ENCODE results near the gene ANXA2.
"Not testable (repeated sequence)": the region's sequence is repeated elsewhere in the genome, so short reads cannot be mapped to it uniquely, and the experiment has no call there.

ANXA2 gene

GRCh38 chr15:60418096-60418495 is 20.3 kb upstream of the ANXA2 start:
- TF ChIP-seq CTCF (IDR thresholded peaks at IDR 0.05; ENCODE audit: low read depth, low read length): no peak
- no peak for DNase-seq (ENCODE audit: extremely low read depth, low read depth)

GRCh38 chr15:60417112-60417511 is 19.3 kb upstream of the ANXA2 start:
- DNase-seq (ENCODE audit: extremely low read depth, low read depth): no peak
- no peak for TF ChIP-seq CTCF (IDR thresholded peaks at IDR 0.05; ENCODE audit: low read depth, low read length)

DNA sequence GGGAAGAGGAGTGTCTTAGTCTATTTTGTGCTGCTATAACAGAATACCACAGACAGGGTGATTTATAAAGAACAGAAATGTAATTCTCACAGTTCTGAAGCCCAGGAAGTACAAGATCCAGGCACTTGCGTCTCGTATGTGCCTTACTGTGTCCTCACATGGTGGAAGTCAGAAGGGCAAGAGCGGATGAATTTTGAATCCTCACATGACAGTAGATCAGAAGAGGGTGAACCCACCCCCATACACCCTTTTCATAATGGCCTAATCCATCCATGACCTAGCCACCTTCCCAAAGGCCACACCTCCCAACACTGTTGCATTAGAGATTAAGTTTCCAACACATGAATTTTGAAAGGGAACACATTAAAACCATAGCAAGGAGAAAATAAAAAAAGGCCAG is 18.7 kb upstream of the ANXA2 start:
- DNase-seq (ENCODE audit: extremely low read depth, low read depth): no peak
- no peak for TF ChIP-seq CTCF (IDR thresholded peaks at IDR 0.05; ENCODE audit: low read depth, low read length)

DNA sequence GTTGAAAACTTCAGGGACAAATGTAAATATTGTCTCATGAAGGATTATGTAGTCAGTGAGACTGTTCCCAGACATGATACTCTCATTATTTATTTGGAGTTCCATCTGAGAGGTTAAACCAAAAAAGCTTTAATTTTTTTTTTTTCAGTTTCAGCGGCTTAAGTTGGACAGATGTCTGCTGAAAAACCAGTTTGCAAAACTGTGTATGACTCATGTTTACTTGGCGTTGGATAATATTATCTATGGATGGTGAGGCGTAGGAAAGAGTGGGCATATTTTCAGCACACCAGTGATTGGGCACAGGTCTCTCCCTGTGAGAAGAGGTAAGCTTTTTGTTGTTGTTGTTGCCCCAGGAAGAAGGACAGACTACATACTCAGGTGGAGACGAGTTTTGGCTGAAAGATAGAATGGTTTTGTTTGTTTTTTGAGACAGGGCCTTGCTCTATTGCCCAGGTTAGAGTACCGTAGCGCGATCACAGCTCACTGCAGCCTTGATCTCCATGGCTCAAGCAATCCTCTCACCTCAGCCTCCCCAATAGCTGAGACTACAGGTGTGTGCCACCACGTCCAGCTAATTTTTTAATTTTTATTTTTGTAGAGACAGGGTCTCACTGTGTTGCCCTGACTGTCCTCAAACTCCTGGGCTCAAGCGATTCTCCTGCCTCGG is 16.4 kb upstream of the ANXA2 start:
- no peak for DNase-seq (ENCODE audit: extremely low read depth, low read depth)

GRCh38 chr15:60413231-60413824 is 15.5 kb upstream of the ANXA2 start:
- no peak for DNase-seq (ENCODE audit: extremely low read depth, low read depth)
- TF ChIP-seq CTCF (IDR thresholded peaks at IDR 0.05; ENCODE audit: low read depth, low read length): no peak

More for the DNA sequence above, 16.4 kb upstream of the ANXA2 start:
- TF ChIP-seq CTCF (IDR thresholded peaks at IDR 0.05; ENCODE audit: low read depth, low read length): no peak

GRCh38 chr15:60412807-60413206 is 15.0 kb upstream of the ANXA2 start:
- not testable (repeated sequence) for DNase-seq (ENCODE audit: extremely low read depth, low read depth)

DNA sequence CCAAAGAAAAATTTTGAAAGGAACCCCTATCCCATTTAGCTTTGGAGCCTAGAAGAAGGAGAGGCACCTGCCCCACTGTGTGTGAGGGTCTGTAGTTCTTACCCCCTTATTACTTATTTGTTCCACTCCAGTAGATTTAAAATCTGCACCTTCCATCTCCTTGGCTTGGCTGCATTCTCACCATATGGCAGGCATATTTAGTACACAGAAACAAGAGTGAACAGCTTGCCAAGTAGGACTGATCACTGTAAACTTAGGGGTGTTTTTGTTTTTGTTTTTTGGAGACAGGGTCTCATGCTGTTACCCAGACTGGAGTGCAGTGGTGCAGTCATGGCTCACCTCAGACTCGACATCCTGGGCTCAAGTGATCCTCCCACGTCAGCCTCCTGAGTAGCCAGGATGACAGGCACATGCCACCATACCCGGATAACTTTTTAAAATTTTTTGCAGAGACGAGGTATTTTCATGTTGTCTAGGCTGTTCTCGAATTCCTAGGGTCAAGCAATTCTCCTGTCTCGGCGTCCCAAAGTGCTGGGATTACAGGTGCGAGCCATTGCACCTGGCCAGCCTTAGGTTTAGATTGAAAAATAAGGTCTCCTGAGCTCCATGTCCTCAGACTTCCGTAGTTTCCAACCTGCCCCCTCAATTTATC is 14.1 kb upstream of the ANXA2 start:
- no peak for TF ChIP-seq CTCF (IDR thresholded peaks at IDR 0.05; ENCODE audit: low read depth, low read length)
- DNase-seq (ENCODE audit: extremely low read depth, low read depth): no peak

- not testable (repeated sequence) for DNase-seq (ENCODE audit: extremely low read depth, low read depth)
Observed at GRCh38 chr15:60410350-60410749, 12.6 kb upstream of the ANXA2 start.

Measured in AG09319 (cell line).